GM23248 (cell line): ENCODE results near the gene ZNF260. TPM values are rescaled to one million over a fixed set of nuclear protein-coding genes. Genes with fewer than 3 reads are reported as not detected.
"Not testable (repeated sequence)": the region's sequence is repeated elsewhere in the genome, so short reads cannot be mapped to it uniquely, and the experiment has no call there.

ENCODE experiments used
- DNase-seq: peaks from one replicate; pipeline ENCODE4 v3.0.0-alpha.2; 2015
- H2AFZ ChIP-seq: fragments of 200-600 bp; sonication (generic); 2 replicates; pipeline ENCODE4 v1.6.1; 2016; ENCODE audit warnings: antibody characterized with exemption
- H3F3A ChIP-seq: fragments of 200-600 bp; sonication (generic); 2 replicates; pipeline ENCODE4 v1.6.1; 2016; ENCODE audit warnings: mild to moderate bottlenecking, antibody characterized with exemption, mixed run types; ENCODE audit not compliant: insufficient read depth
- H3K27ac ChIP-seq: fragments of 200-600 bp; sonication (generic); 2 replicates; pipeline ENCODE4 v1.5.1; 2016; ENCODE audit warnings: mild to moderate bottlenecking
- H3K27me3 ChIP-seq: fragments of 200-600 bp; sonication (generic); replicated peaks from 2 replicates; pipeline ENCODE4 v1.6.1; 2016; ENCODE audit warnings: mild to moderate bottlenecking; ENCODE audit not compliant: insufficient read depth
- H3K36me3 ChIP-seq: fragments of 200-600 bp; sonication (generic); 2 replicates; pipeline ENCODE4 v1.6.1; 2016; ENCODE audit warnings: low read depth, mild to moderate bottlenecking
- H3K4me1 ChIP-seq: fragments of 200-600 bp; sonication (generic); 2 replicates; pipeline ENCODE4 v1.6.1; 2016; ENCODE audit warnings: mild to moderate bottlenecking; ENCODE audit not compliant: insufficient read depth
- H3K4me2 ChIP-seq: fragments of 200-600 bp; sonication (generic); one replicate; pipeline ENCODE4 v1.6.1; 2016; ENCODE audit warnings: mild to moderate bottlenecking; ENCODE audit not compliant: unreplicated experiment
- H3K4me3 ChIP-seq: fragments of 200-600 bp; sonication (generic); 2 replicates; pipeline ENCODE4 v1.5.1; 2016; ENCODE audit warnings: mild to moderate bottlenecking
- H3K79me2 ChIP-seq: fragments of 200-600 bp; sonication (generic); 2 replicates; pipeline ENCODE4 v1.6.1; 2016; ENCODE audit warnings: mild to moderate bottlenecking; ENCODE audit not compliant: insufficient read depth
- H3K9ac ChIP-seq: fragments of 200-600 bp; sonication (generic); 2 replicates; pipeline ENCODE4 v1.6.1; 2016; ENCODE audit warnings: mild to moderate bottlenecking
- H3K9me2 ChIP-seq: fragments of 200-600 bp; sonication (generic); 2 replicates; pipeline ENCODE4 v1.6.1; 2016; ENCODE audit warnings: mixed run types, mild to moderate bottlenecking, moderate library complexity; ENCODE audit not compliant: insufficient read depth
- H3K9me3 ChIP-seq: fragments of 200-600 bp; sonication (generic); one replicate; pipeline ENCODE4 v1.6.1; 2017; ENCODE audit warnings: low read depth
- H4K20me1 ChIP-seq: fragments of 200-600 bp; sonication (generic); 2 replicates; pipeline ENCODE4 v1.6.0; 2016; ENCODE audit not compliant: insufficient read depth
- EZH2 ChIP-seq: fragments of 200-600 bp; sonication (generic); IDR thresholded peaks from 2 replicates; pipeline ENCODE4 v1.6.1; 2018; ENCODE audit warnings: antibody characterized with exemption, mild to moderate bottlenecking; ENCODE audit not compliant: insufficient read depth, poor library complexity, severe bottlenecking
- EZH2phosphoT487 ChIP-seq: fragments of 200-600 bp; sonication (generic); IDR thresholded peaks from 2 replicates; pipeline ENCODE4 v1.6.1; 2018; ENCODE audit warnings: antibody characterized with exemption, moderate library complexity, mild to moderate bottlenecking, low read depth; ENCODE audit not compliant: insufficient read depth
- WGBS, 2 experiments: methylation state at CpG; one replicate each; pipeline ENCODE4 v1.1.6; 2015 to 2017; ENCODE audit warnings: low lambda C conversion rate in 2 of 2, low coverage in 1 of 2; ENCODE audit errors: missing lambda C conversion rate in 2 of 2; 5-methylcytosine and 5-hydroxymethylcytosine counted together
- in situ Hi-C: fragments of 300-500 bp; cut with MboI; formaldehyde crosslinking; loops from 2 replicates; pipeline ENCODE4 v1.15.0; 2020
- polyA plus RNA-seq: library from polyadenylated mRNA; unstranded; fragments of >200 nt; fragmentation: Nextera tagmentation; extraction: Ambion mirVana; gene quantifications from 2 replicates; pipeline ENCODE4 v1.2.1, GENCODE V29; 2016
- total RNA-seq: library from RNA; depleted of rRNA; stranded (reverse); fragments of >200 nt; shearing (Covaris generic); gene quantifications from 2 replicates; pipeline ENCODE4 v1.2.3, GENCODE V29; 2014

ZNF260 gene
- total and polyA plus RNA-seq, 2 experiments from 2014 or later = 12.9 to 13.6 TPM

- no peaks in the 10 kb centered on the region for H4K20me1 ChIP-seq
- no peaks in the 10 kb centered on the region for H3F3A ChIP-seq
- no peak overlapping the region for H3K9ac ChIP-seq
- H3K27me3 ChIP-seq = no peaks in the 10 kb centered on the region
- peaks cover 91% of the 10 kb centered on the region for H3K79me2 ChIP-seq
- no peaks in the 10 kb centered on the region for H3K9me3 ChIP-seq
- H3K4me1 ChIP-seq = peaks cover 9% of the 10 kb centered on the region; the same call in 1 of the 2 replicates
- H3K9me2 ChIP-seq = no peaks in the 10 kb centered on the region
- H3K4me3 ChIP-seq = no peak overlapping the region
- H2AFZ ChIP-seq = no peak overlapping the region
- H3K36me3 ChIP-seq = peaks cover 31% of the 10 kb centered on the region
- no peak for TF ChIP-seq EZH2phosphoT487
- no peak for TF ChIP-seq EZH2
- H3K27ac ChIP-seq = no peak overlapping the region
- in situ Hi-C loops = no loop called here
- 99 to 100% methylated on average over 2 to 4 of the region's 4 CpGs for WGBS, 2 experiments
- no peak overlapping the region for H3K4me2 ChIP-seq
- no peak for DNase-seq
Measured at GRCh38 chr19:36524617-36525016, 3.5 kb downstream of the ZNF260 start.

- Histone ChIP-seq H3K9me2 (no peaks in the 10 kb centered on the region), H3F3A (no peaks in the 10 kb centered on the region), H3K79me2 (peaks cover 38% of the 10 kb centered on the region), H4K20me1 (no peaks in the 10 kb centered on the region), H3K9ac (no peak overlapping the region), H2AFZ (no peak overlapping the region), H3K9me3 (peaks cover 21% of the 10 kb centered on the region), H3K27me3 (no peaks in the 10 kb centered on the region), H3K27ac (no peak overlapping the region), H3K4me1 (no peaks in the 10 kb centered on the region), H3K4me3 (no peak overlapping the region), H3K36me3 (peaks cover 80% of the 10 kb centered on the region), H3K4me2 (no peak overlapping the region)
- 89 to 95% methylated on average over 2 of the region's 2 CpGs for whole genome bisulfite sequencing, 2 experiments
- no peak for TF ChIP-seq EZH2
- no peak for TF ChIP-seq EZH2phosphoT487
- DNase-seq = no peak
- in situ Hi-C loops = no loop called here
Measured at GRCh38 chr19:36514012-36514612, 14.0 kb downstream of the ZNF260 start.

- TF ChIP-seq EZH2 (no peak), EZH2phosphoT487 (no peak)
- in situ Hi-C loops = no loop called here
- no peaks in the 10 kb centered on the region for H3K27me3 ChIP-seq
- H3K36me3 ChIP-seq = peaks cover 25% of the 10 kb centered on the region
- H3F3A ChIP-seq = no peaks in the 10 kb centered on the region
- no peaks in the 10 kb centered on the region for H4K20me1 ChIP-seq
- DNase-seq = no peak
- H3K9me3 ChIP-seq = peaks cover 3% of the 10 kb centered on the region
- 94 to 96% methylated on average over 3 of the region's 3 CpGs for WGBS, 2 experiments
- H3K27ac ChIP-seq = no peak overlapping the region
- no peak overlapping the region for H3K9ac ChIP-seq
- H3K9me2 ChIP-seq = no peaks in the 10 kb centered on the region
- H3K4me3 ChIP-seq = no peak overlapping the region
- no peak overlapping the region for H3K4me2 ChIP-seq
- no peaks in the 10 kb centered on the region for H3K4me1 ChIP-seq
- no peak overlapping the region for H2AFZ ChIP-seq
- H3K79me2 ChIP-seq = 0 out of 2 replicates have a peak, but pooled peaks cover under 1% of the 10 kb centered on the region
Measured at GRCh38 chr19:36508325-36508724, 19.7 kb downstream of the ZNF260 start.

- H3K27me3 ChIP-seq = no peaks in the 10 kb centered on the region
- H3K36me3 ChIP-seq = no peaks in the 10 kb centered on the region
- no peak overlapping the region for H3K4me2 ChIP-seq
- no peak overlapping the region for H3K9ac ChIP-seq
- H3K79me2 ChIP-seq = no peaks in the 10 kb centered on the region
- TF ChIP-seq EZH2phosphoT487 = no peak
- TF ChIP-seq EZH2 = no peak
- H2AFZ ChIP-seq = no peak overlapping the region
- H3K4me3 ChIP-seq = no peak overlapping the region
- no peak for DNase-seq
- no peaks in the 10 kb centered on the region for H3K4me1 ChIP-seq
- no peaks in the 10 kb centered on the region for H4K20me1 ChIP-seq
- H3F3A ChIP-seq = no peaks in the 10 kb centered on the region
- no peak overlapping the region for H3K27ac ChIP-seq
- in situ Hi-C loops = no loop called here
- WGBS, 2 experiments = 68 to 84% methylated on average over 5 of the region's 5 CpGs
- no peaks in the 10 kb centered on the region for H3K9me3 ChIP-seq
- no peaks in the 10 kb centered on the region for H3K9me2 ChIP-seq
Measured at GRCh38 chr19:36501973-36502372, 26.1 kb downstream of the ZNF260 start.

GRCh38 chr19:36497001-36497400 is 31.1 kb downstream of the ZNF260 start:
- Histone ChIP-seq H2AFZ (no peak overlapping the region), H3K36me3 (no peaks in the 10 kb centered on the region), H3K79me2 (no peaks in the 10 kb centered on the region), H3F3A (no peaks in the 10 kb centered on the region), H3K9me2 (no peaks in the 10 kb centered on the region), H3K27ac (no peak overlapping the region), H3K9ac (no peak overlapping the region), H3K27me3 (no peaks in the 10 kb centered on the region), H3K4me3 (no peak overlapping the region), H3K9me3 (no peaks in the 10 kb centered on the region), H4K20me1 (no peaks in the 10 kb centered on the region), H3K4me1 (no peaks in the 10 kb centered on the region), H3K4me2 (no peak overlapping the region)
- in situ Hi-C loops = no loop called here
- WGBS, 2 experiments = 75 to 81% methylated on average over 12 to 17 of the region's 17 CpGs
- no peak for TF ChIP-seq EZH2
- no peak for TF ChIP-seq EZH2phosphoT487
- no peak for DNase-seq

- peaks cover 12% of the 10 kb centered on the region for H3K79me2 ChIP-seq
- H3K4me1 ChIP-seq, H3K9ac ChIP-seq, H2AFZ ChIP-seq, H3K27me3 ChIP-seq, H4K20me1 ChIP-seq, H3K9me3 ChIP-seq, H3K9me2 ChIP-seq, H3K4me2 ChIP-seq, H3F3A ChIP-seq, H3K4me3 ChIP-seq, in situ Hi-C loops, H3K36me3 ChIP-seq, H3K27ac ChIP-seq: not testable (repeated sequence)
- DNase-seq = peak; percentile 69
- 67 to 68% methylated on average over 17 to 18 of the region's 18 CpGs for WGBS, 2 experiments
Measured at GRCh38 chr19:36492689-36493453, 35.2 kb downstream of the ZNF260 start.

- DNase-seq, H3K36me3 ChIP-seq, H3K27me3 ChIP-seq, H4K20me1 ChIP-seq, H3K9ac ChIP-seq, H3K9me3 ChIP-seq, H3K27ac ChIP-seq, H3K4me3 ChIP-seq, H2AFZ ChIP-seq, H3K4me1 ChIP-seq, in situ Hi-C loops, H3K4me2 ChIP-seq, H3K9me2 ChIP-seq, H3F3A ChIP-seq: not testable (repeated sequence)
- H3K79me2 ChIP-seq = peaks cover 32% of the 10 kb centered on the region
- WGBS, 2 experiments = 97 to 98% methylated on average over 8 to 29 of the region's 29 CpGs
Measured at GRCh38 chr19:36490846-36491245, 37.2 kb downstream of the ZNF260 start.
